HG03108 (cell line): ENCODE data around the gene ACTRT2.

Source experiments
- ATAC-seq: cut with Tn5 transposase; IDR thresholded peaks from one replicate; pipeline ENCODE4 v1.9.1; 2021; ENCODE audit warnings: moderate library complexity; ENCODE audit not compliant: unreplicated experiment

Gene ACTRT2

DNA sequence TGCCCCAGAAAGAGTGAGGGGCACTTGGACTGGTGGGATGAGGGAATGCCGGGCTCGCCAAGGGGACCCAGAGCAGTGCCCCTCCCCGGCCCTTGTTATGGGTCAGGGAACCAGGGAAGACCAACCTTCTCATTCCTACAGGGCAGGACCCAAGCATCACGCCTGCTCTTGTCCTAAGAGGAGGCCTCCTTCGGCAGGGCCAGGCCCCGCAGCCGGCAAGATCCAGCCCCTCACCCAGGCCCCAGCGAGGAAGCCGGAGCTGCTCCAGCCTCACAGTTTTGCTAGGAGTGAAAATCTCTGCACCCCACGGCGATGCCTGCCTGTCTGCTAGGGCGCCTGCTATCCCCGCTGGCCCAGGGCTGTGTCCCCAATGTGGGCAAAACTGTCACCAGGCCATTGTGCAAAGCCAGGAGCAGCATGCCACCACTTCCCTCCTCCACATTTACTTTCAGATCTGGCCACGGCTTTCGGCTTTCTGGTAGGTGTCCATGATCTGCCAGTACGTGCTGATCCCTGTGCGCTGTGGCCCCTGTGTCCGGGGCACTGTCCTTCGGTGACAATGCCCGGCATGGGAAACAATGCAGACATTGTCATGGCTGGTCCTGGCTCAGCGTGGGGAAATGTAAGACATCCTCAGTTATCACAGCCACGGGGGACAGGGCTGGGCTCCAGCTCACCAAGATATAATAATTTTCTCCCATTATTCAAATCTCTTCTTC, 9.6 kb downstream of the ACTRT2 start:
- ATAC-seq = no peak

DNA sequence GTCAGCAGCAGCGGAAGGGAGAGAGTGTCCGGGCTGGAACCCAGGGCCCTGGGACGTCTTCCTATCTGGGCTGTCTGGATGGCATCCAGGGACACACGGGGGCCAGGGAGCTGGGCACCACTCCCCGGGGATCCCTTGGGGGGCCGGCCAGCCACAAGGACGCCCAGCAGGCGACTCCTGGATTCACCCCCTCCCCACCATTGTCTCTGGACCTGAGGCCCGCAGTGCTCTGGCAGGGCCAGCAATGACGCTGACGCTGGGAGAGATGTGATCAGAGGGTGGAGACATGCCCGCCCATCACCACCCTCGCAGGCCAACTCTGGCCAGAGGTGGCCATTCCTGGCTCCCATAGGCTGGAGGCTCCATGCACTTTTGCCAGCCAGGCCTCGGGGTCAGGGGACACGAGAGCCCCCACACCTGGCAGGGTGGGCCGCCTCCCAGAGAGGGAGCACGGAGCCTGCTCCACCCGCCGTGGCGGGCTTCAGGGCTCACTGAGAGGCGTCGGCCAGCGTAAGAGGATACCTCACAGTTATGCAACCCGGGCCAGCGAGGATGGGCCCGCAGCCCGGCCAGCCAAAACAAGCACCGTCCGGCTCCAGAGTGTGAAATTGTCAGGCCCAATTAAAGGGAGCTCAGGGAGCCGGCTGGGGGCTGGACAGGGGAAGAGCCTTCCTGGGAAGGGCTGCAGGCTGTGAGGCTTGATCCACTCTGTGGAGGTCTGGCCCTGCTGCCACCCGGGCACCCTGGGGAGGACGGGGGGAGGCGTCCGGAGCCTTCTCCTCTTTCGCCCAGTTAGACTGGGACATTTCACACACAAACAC, 10.3 kb downstream of the ACTRT2 start:
- ATAC-seq = no peak

DNA sequence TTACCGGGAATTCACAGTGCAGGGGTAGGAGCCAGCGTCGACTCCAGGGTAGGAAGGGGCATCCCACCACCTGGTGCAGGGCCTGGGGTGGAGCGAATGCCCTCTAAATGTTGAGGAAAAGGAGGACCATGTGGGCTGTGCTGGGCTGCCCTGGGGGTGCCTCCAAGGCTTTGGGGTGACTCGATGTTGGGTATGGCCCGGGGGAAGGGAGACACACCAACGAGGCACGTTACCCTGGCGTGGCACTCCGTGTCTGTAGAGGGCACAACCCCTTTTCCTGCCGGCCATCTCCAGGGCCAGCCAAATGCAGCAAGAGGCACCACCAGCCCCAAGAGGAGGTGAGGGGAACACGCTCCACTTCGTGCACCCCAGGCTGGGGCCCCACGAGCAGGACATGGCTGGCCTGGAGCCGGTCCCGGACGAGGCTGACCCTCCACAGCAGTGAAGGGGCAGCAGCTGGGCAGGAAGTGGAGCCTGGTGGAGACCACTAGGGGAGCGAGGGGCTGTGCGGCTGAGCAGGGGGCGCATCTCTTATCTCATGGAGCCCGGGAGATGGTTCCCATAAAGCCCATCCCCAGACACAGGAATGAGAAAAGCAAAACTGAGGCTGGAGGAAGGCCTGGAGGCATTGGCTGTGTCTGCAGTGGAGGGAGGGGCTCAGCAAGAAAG, 11.2 kb downstream of the ACTRT2 start:
- ATAC-seq = no peak

DNA sequence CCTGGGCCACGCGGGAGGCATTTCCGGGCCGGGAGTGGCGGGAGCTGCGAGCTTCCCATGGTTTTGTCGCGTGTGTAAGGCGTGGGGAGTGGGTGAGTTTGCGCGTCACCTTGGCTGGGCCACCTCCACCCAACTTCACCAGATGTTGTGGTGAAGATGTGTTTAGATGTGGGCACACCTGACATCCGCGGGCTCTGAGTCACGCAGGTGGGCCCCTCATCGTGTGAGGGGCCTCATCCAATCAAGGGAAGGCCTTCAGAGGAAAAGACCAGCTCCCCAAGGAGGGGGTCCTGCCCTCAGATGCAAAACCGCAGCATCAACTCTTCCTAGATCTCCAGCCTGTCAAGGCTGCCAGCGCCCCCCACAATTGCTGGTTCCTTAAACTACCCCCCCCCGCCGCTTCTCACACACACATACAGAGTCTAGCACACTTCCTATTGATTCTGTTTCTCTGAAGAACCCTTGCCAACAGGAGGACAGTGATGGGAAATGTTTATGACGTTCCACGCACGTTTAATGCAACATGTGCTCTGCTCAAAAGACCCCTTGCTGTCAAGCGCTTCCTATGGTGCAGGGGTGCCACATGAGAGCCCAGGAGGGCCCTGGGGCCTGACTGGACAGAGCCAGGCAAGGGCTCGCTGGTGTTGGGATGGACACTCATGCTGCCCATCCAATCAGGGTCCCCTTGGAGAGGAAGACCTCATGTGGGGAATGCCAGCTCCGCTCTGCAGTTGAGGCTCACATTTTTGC, 11.9 kb downstream of the ACTRT2 start:
- ATAC-seq = no peak

DNA sequence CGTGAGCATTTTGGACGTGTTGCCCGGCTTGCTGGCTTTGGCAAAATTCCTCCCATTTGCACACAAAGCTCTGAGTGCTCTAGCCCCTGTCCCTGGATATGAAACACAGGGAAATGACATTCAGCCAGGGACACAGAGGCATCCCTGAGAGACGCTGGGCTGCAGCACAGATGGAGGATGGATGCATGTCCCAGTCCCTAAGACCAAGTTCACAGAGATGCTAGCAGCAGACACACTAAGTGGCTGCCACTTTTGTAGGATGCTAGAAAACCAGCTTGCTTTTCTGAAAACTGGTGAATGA, 12.5 kb downstream of the ACTRT2 start:
- no peak for ATAC-seq

DNA sequence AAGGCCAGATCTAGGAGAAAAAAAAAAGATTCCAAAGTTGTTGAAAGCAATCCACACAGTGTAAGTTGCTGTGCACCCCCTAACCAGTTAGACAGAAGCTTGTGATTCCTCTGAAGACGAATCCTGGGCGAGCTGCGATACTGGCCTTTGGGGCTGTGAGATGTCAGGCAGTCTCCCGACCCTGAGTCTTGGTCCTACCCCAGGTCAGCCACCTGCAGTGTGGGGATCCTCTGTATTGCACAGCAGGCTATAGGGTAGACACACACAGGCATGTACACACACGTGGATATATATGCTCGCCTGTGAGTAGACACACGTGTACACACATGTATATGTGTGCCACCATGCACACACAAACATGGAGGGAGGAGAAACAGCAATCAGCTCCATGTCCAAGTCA, 12.9 kb downstream of the ACTRT2 start:
- no peak for ATAC-seq

DNA sequence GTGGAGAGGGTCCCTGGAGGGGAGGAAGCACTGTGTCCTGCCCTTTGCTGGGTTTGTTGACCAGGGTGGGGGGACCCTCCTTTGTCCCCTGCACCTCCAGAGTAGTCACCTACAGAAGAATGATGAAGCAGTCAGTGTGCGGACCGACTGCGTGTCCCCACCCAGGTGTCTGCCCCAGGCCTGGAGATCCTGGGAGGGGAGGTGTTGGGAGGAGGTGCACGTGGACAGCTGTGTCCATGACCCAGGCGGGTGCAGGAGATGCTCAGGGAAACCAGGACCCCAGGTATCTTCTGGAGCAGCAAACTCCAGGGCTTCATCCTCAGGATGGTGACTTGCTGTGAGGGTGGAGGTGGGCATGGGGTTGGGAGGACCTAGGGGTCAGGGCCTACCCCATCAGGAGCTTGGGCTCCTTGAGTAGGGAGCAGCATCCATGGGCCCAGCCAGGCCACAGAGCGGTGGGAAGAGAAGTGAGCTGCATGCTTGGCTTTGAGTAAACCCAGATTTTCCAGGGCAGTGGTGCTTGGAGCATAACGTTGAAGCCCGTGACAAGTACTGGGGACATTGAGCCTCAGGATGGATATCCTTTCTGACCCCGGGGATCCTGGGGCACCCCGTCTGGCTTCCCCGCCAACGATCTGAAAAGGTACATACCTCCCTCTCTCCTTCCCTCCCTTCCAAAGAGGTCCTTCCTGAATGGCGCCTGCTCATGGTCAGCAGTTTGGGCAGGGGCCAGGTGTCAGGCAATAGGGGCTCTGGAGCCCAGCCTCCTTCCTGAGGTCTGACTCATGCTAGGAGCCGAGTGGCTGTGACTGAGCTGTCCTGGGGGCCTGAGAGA, 13.7 kb downstream of the ACTRT2 start:
- no peak for ATAC-seq

DNA sequence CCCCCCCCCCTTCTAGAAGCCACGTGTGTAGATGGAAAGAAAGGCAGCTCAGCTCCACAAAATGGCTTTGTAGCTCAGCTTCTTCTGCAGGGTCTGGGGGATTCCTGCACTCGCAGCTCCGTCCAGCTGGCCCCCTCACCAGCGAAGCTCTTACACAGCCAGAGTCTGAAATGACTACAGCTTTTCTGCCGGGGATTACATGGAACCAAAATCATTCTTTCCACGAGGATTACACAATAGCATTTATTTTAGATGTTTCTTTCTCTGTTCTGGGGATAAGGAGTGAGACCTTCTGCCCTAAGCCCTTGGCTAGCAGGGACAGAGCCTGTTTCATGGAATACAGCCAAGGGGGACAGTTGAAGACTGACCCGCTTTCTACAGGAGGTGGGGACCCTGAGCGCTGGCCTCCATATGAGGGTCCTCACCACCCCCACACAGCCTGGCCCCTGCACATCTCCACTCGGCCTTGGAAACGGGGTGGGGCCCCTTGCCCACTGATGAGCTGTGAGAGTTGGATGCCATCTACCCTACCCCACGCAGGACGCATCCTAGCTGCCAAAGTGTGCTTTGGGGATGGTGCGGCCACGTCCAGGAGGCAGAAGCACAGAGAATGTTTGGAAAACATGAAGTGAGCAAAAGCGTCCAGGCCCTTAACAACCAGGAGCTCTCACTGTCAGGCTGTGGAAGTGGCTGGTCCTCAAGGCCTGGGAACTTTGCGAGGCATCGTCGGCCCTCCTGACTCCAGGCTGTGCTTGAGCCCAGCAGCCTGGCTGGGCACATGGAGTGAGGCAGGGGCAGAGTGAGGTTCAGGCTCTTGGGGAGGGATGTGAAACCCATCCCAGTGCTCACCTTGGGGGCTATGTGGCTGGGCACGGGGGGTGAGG, 14.5 kb downstream of the ACTRT2 start:
- no peak for ATAC-seq

DNA sequence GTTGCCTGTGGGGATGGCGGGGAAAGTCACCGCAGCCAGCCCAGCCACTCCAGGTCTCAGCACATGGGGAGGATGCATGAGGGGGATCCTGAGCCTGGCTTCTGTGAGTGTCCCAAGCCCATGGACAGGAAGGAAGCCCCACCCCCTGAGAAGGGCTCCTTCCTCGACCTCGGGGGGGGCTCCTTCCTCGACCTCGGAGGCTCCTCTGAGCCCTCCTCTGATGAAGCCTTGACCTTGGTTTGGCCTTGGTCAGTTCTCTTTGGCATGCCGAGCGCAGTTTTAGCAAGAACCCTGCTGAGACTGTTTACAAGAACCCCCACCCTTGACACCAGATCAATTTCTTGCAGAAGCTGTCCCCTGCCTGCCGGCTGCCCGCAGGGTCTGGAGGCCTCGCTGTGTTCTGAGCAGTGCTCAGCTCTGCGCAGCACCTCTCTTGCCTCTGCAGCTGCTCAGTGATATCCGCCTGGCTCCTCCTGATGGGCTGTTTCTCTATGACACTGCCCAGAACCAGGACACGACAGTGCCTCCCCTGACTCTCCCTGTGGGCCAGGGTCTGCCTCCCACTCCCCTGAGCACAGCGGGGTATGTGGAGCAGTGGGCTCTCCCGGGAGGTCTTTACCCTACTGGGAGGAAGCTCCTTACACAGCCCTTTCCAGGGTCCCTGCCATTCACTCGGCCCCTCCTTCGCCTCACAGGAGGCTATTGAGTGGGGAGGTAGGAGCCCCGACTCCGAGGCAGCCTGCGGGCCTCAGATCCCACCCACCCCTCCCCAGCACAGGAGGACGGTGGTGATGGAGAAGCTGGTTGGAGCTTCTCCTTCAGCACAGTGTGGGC, 15.4 kb downstream of the ACTRT2 start:
- no peak for ATAC-seq

DNA sequence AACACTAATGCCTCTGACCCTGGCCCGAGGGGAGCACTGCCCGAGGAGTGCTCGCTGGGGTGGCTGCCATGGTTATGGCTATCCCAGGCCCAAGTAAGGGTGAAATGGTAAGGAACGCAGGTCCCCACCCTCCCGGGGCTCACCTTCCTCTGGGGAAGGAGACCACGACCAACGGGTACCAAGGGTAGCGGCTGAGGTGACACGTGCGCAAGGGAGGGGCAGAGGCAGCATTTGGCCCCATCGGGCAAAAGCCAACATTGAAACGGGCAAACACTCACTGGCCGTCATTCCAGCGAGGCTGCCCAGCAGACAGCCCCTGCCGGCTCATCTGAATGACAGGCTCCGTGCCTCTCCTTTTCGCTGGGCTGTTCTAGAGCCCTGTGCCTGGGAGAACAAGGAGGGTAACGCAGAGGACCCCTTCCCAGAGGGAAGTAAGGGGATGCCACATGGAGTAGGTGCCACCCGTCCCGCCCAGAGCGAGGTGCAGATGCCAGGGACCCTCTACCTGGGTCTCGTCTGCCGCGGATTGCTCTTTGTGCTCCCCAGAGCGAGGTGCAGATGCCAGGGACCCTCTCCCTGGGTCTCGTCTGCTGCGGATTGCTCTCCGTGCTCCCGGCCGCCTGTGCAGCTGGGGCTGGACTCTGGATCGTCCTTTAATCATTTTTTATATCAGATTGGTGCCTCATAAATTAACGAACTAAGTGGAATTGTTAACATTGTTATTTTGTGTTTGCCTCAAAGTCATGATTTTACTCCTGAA, 16.2 kb downstream of the ACTRT2 start:
- ATAC-seq = no peak

DNA sequence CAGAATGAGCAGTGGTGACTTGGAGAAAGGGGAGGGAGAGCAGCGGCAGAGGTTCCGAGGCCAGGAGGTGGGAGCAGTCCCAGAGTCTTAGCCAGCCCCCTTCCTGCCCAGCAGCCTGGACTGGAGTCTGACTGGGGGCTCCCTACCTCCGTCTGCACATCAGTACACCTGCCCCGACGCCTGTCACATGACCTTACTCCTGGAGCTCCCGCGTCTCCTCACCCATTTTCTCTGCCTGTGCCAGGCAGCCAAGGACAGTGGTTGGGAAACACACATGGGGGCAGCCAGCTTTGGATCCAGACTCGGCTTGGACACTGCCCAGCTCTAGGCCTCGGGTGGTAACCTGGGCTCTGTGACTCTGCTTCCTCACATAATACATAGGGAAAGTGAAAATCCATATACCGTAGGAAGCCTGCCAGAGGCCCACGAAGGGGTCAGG, 16.9 kb downstream of the ACTRT2 start:
- no peak for ATAC-seq

DNA sequence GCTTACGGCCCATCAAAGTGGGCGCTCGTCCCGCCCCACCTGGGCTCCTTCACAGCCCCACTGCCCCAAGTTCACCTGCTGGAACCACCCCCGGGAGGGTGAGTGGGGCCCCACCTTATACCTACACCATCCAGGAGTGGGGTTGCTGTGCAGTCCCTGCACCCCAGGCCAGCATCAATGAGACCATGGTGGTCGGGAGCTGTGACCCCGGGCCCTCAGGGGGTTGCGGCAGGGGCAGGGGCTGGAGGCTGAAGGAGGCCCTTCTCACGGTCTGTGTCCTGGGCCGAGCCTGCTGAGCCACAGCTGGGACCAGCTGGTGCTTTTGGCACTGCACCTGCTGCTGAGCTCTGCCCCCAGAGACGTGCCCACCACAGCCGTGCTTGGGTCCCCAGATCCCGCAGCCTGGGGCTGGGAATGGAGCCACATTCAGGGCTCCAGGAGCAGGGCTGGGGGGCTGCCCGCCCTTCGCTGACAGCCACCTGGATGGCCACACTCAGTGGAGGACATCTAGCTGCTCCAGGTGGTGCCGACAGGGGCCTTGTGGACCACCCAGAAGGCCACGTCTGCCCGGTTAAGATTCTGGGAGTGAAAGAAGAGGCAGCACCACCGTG, 17.4 kb downstream of the ACTRT2 start:
- ATAC-seq = no peak

DNA sequence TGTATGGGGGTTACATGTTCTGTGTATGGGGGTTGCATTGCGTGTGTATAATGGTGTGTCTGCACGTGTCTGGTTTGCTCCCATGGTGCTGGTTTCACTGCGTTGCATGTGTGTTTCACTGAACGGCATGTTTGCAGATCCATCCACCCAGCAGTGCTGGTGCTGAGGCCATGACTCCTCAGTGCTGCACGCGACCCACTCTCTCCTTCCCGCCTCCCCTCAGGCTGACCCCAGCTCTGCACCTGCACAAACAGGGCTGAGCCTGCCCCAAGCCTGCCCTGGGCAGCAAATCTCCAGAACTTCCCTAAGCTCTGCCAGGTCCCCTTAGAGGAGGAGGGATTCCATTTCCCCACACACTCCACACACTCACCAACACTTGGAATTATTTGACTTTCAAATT, 18.7 kb downstream of the ACTRT2 start:
- ATAC-seq = no peak

DNA sequence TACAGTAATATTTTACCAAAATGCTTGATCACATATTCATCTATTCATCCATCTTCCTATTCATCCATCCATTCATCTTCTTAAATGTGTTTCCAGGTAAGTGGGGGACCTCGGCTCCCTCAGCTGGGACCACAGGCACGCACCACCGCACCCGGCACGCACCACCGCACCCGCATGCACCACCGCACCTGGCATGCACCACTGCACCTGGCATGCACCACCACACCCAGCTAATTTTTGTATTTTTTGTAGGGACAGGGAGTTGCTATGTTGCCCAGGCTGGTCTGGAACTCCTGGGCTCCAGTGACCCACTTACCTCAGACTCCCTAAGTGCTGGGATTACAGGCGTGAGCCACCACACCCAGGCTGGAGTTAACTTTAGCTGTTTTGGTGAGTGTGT, 21.2 kb downstream of the ACTRT2 start:
- no peak for ATAC-seq

DNA sequence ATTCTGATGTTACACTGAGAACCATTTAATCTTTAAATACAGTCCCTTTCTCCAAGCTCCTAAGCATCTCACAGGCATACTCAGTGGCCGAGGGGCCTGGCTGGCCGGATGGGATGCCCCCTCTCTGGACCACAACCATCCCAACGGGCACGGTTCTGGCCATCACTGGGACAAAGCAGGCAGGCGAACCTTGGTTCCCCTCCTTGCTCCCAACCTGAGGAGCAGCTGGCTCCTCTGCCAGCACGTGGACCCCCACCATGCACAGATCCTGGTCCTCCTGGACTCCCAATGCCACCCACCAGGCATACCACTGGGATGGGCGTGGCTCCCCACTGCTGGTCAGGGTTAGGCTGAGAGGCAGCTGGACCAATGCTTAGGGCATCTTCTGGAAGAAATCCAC, 27.9 kb downstream of the ACTRT2 start:
- ATAC-seq = no peak

DNA sequence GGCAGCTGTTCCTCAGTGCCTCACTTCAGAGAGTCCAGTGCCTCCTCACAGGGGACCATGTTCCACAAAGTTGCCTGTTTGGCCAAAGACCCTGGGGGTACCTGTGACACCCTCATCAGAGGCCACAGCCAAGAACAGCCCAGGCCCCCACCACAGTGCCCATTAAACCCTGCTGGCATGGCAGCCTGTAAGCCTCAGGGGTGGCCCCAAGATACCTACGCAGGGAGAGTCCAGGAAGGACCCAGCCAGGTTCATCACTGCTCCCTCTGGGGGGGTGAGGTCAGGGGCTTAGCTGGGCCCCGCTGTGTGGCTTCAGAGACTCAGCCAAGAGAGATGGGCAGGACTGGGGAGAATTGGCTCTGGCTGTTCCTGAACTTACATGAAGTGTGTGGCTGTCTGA, 28.6 kb downstream of the ACTRT2 start:
- no peak for ATAC-seq

DNA sequence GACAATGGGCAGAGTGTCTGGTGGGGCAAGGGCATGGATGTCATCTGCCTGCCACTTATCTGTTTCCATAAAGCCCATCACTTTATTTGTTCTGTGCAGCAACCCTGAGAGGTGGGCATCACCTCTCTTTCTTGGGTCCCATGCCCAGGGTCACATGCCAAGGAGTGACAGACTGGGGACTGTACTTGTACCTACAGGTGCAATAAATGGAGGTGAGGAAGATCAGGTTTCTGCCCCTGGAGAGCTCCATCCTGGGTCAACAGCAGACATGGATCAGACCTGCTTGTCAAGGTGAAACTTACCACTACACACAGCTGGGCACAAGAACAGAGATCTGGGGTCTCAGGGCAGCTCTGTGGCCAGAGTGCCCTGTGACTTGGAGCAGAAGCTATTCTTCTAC, 29.3 kb downstream of the ACTRT2 start:
- no peak for ATAC-seq
